HEK293T (cell line): ENCODE measurements around the gene FBXO44.

Source experiments
- ARNT ChIP-seq: fragments of 450-650 bp; IDR thresholded peaks from 2 replicates; pipeline ENCODE4 v1.6.1; 2017; ENCODE audit warnings: mild to moderate bottlenecking
- BHLHE40 ChIP-seq: fragments of 450-650 bp; IDR thresholded peaks from 2 replicates; pipeline ENCODE4 v1.6.1; 2016; ENCODE audit warnings: mild to moderate bottlenecking, moderate library complexity, borderline replicate concordance
- CTBP1 ChIP-seq: fragments of 450-650 bp; IDR thresholded peaks from 2 replicates; pipeline ENCODE4 v1.6.1; 2016; ENCODE audit warnings: borderline replicate concordance
- FOXK2 ChIP-seq: fragments of 450-650 bp; IDR thresholded peaks from 2 replicates; pipeline ENCODE4 v1.6.1; 2016; ENCODE audit warnings: mild to moderate bottlenecking
- FOXM1 ChIP-seq: fragments of 450-650 bp; IDR thresholded peaks from 2 replicates; pipeline ENCODE4 v1.6.1; 2017; ENCODE audit warnings: mild to moderate bottlenecking, borderline replicate concordance
- HDGF ChIP-seq: fragments of 450-650 bp; IDR thresholded peaks from 2 replicates; pipeline ENCODE4 v1.6.1; 2017; ENCODE audit warnings: antibody characterized with exemption, borderline replicate concordance
- L3MBTL2 ChIP-seq: fragments of 450-650 bp; conservative IDR thresholded peaks from 2 replicates; pipeline ENCODE4 v1.6.1; 2016; ENCODE audit warnings: mild to moderate bottlenecking
- LEF1 ChIP-seq: fragments of 450-650 bp; IDR thresholded peaks from 2 replicates; pipeline ENCODE4 v1.6.1; 2017; ENCODE audit warnings: mild to moderate bottlenecking, borderline replicate concordance
- SP1 ChIP-seq: fragments of 450-650 bp; IDR thresholded peaks from 2 replicates; pipeline ENCODE4 v1.6.1; 2017
- SUZ12 ChIP-seq: fragments of 450-650 bp; IDR thresholded peaks from 2 replicates; pipeline ENCODE4 v1.6.1; 2016; ENCODE audit warnings: mild to moderate bottlenecking
- TARDBP ChIP-seq: fragments of 450-650 bp; IDR thresholded peaks from 2 replicates; pipeline ENCODE4 v1.6.1; 2016
- ZNF384 ChIP-seq: fragments of 450-650 bp; IDR thresholded peaks from 2 replicates; pipeline ENCODE4 v1.6.1; 2016
- TF ChIP-seq, protein P1 (sequence below): fragments of 450-650 bp; IDR thresholded peaks from 2 replicates; pipeline ENCODE4 v1.6.1; 2016

DNA sequence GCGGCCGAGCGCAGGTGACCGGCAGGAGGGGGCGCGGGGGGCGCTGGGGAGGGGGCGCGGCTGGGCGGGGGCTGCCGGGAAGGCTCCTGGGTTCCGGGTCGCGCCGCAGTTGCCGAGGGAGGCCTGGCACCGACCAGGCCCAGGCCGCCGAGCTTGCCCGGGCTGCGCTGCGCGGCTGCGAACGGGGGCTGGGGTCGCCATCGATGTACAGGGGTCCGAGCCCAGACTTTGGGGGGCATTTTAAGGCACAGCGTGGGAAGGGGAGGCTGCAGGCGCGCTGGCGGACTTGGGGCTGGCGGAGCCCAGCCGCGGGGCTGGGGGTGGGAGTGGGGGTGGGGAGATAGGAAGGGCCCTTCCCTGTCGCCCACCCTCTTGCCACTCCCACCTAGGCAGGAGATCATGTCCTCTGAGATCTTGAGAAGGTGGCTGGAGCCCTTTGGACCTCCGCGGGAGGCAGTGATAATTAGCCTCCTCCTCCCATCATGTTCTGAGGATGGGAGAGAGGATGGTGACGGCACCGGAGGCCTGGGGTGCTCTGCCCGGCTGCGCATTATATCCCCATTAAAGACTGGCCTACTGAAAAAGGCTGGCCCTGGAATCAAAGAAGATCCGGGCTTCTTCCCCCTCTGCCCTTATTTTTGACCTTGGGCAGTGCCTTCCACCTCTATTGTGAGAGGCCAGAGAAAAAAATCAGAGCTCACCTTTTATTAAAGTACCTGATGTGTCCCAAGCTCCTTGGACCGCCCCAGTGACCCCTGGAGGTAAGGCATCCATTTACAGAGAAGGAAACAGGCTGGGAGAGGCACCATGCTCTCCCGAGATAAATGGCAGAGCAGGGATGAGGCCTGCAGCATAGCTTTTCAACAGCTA lies 497 bp downstream of the FBXO44 start:
- TF ChIP-seq, protein P1, sequence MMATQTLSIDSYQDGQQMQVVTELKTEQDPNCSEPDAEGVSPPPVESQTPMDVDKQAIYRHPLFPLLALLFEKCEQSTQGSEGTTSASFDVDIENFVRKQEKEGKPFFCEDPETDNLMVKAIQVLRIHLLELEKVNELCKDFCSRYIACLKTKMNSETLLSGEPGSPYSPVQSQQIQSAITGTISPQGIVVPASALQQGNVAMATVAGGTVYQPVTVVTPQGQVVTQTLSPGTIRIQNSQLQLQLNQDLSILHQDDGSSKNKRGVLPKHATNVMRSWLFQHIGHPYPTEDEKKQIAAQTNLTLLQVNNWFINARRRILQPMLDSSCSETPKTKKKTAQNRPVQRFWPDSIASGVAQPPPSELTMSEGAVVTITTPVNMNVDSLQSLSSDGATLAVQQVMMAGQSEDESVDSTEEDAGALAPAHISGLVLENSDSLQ = no peak
- TF ChIP-seq FOXK2 (no peak), HDGF (no peak), L3MBTL2 (no peak), ZNF384 (no peak), ARNT (no peak), LEF1 (no peak), SP1 (no peak), FOXM1 (no peak), BHLHE40 (no peak), SUZ12 (no peak), CTBP1 (no peak), TARDBP (no peak)
